OCI-LY1 (cell line): ENCODE data around the gene PPM1B.

ENCODE experiments used
- H2AFZ ChIP-seq: fragments of 200-600 bp; sonication (generic), shearing (Covaris generic); 2 replicates; pipeline ENCODE4 v1.6.0; 2014; ENCODE audit warnings: antibody characterized with exemption, mild to moderate bottlenecking, low read length
- H3F3A ChIP-seq: fragments of 200-600 bp; sonication (generic), shearing (Covaris generic); 2 replicates; pipeline ENCODE4 v1.6.0; 2014; ENCODE audit warnings: mild to moderate bottlenecking, antibody characterized with exemption, low read length, moderate library complexity; ENCODE audit not compliant: insufficient read depth
- H3K27ac ChIP-seq: fragments of 200-600 bp; sonication (generic); 2 replicates; pipeline ENCODE4 v1.5.1; 2014; ENCODE audit warnings: low read length, mixed run types, mild to moderate bottlenecking, low read depth; ENCODE audit not compliant: poor library complexity, severe bottlenecking
- H3K27me3 ChIP-seq: fragments of 200-600 bp; sonication (generic); 2 replicates; pipeline ENCODE4 v1.6.0; 2014; ENCODE audit warnings: antibody characterized with exemption, mild to moderate bottlenecking, low read length, moderate library complexity; ENCODE audit not compliant: insufficient read depth
- H3K36me3 ChIP-seq: fragments of 200-600 bp; sonication (generic); 2 replicates; pipeline ENCODE4 v1.6.1; 2014; ENCODE audit warnings: mild to moderate bottlenecking, antibody characterized with exemption, low read length, moderate library complexity, mixed read lengths; ENCODE audit not compliant: insufficient read depth
- H3K4me1 ChIP-seq: fragments of 200-600 bp; sonication (generic); 2 replicates; pipeline ENCODE4 v1.5.1; 2014; ENCODE audit warnings: mild to moderate bottlenecking, low read length, moderate library complexity; ENCODE audit not compliant: insufficient read depth, severe bottlenecking
- H3K4me2 ChIP-seq: fragments of 200-600 bp; sonication (generic), shearing (Covaris generic); 2 replicates; pipeline ENCODE4 v1.6.1; 2014; ENCODE audit warnings: low read length
- H3K4me3 ChIP-seq: fragments of 200-600 bp; sonication (generic); 2 replicates; pipeline ENCODE4 v1.5.1; 2014; ENCODE audit warnings: low read length, low read depth, mild to moderate bottlenecking, mixed read lengths; ENCODE audit not compliant: poor library complexity, severe bottlenecking
- H3K79me2 ChIP-seq: fragments of 200-600 bp; shearing (Covaris generic); 2 replicates; pipeline ENCODE4 v1.6.1; 2016; ENCODE audit warnings: mixed run types, low read length, mixed read lengths; ENCODE audit not compliant: insufficient read depth
- H3K9ac ChIP-seq: fragments of 200-600 bp; sonication (generic), shearing (Covaris generic); 2 replicates; pipeline ENCODE4 v1.6.1; 2014; ENCODE audit warnings: mild to moderate bottlenecking, low read length, mixed read lengths
- H3K9me2 ChIP-seq: fragments of 200-600 bp; sonication (generic), shearing (Covaris generic); 2 replicates; pipeline ENCODE4 v1.6.1; 2014; ENCODE audit warnings: low read depth, mild to moderate bottlenecking, low read length, mixed read lengths
- H3K9me3 ChIP-seq: fragments of 200-600 bp; shearing (Covaris generic); 2 replicates; pipeline ENCODE4 v1.6.1; 2014; ENCODE audit warnings: low read length, mixed read lengths
- H4K20me1 ChIP-seq: fragments of 200-600 bp; sonication (generic), shearing (Covaris generic); 2 replicates; pipeline ENCODE4 v1.6.0; 2016; ENCODE audit warnings: mild to moderate bottlenecking, low read length; ENCODE audit not compliant: insufficient read depth
- EZH2 ChIP-seq: fragments of 200-600 bp; sonication (generic), shearing (Covaris generic); IDR thresholded peaks from 2 replicates; pipeline ENCODE4 v1.8.0; 2017; ENCODE audit warnings: borderline replicate concordance, mixed run types, mild to moderate bottlenecking, antibody characterized with exemption, low read length, moderate library complexity, mixed read lengths
- TF ChIP-seq, protein P1 (sequence below): fragments of 200-600 bp; sonication (generic), shearing (Covaris generic); IDR thresholded peaks from 2 replicates; pipeline ENCODE4 v1.5.1; 2017; ENCODE audit warnings: mild to moderate bottlenecking, antibody characterized with exemption, low read length, moderate library complexity, mixed read lengths

Gene PPM1B

DNA sequence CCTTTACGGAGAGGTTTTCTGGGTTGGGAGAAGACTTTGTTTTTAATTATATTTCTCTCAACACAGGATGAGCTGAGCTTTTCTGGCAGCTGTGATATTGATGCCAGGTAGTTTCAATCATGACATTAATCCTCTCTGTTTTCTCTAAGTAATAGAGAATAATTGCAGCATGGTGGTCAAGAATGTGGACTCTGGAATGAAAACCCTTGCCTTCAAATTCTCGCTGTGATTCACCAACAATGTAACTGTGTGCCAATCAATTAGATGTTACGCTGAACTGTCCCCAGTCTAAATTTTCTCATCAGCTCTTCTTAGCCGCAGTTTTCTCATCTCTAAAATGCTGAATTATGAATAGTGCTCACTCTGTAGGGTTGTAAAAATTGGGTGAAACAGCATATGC is 31.6 kb upstream of the PPM1B start:
- Histone ChIP-seq H3K36me3 (no peaks in the 10 kb centered on the region), H2AFZ (no peak overlapping the region), H3K9me2 (no peaks in the 10 kb centered on the region), H3F3A (no peaks in the 10 kb centered on the region), H3K4me2 (no peak overlapping the region), H3K4me3 (no peak overlapping the region), H3K79me2 (no peaks in the 10 kb centered on the region), H4K20me1 (no peaks in the 10 kb centered on the region), H3K27me3 (0 out of 2 replicates have a peak, but pooled peaks cover 5% of the 10 kb centered on the region), H3K27ac (no peak overlapping the region), H3K9ac (no peak overlapping the region), H3K4me1 (no peaks in the 10 kb centered on the region), H3K9me3 (no peaks in the 10 kb centered on the region)
- no peak for TF ChIP-seq EZH2
- TF ChIP-seq, protein P1, sequence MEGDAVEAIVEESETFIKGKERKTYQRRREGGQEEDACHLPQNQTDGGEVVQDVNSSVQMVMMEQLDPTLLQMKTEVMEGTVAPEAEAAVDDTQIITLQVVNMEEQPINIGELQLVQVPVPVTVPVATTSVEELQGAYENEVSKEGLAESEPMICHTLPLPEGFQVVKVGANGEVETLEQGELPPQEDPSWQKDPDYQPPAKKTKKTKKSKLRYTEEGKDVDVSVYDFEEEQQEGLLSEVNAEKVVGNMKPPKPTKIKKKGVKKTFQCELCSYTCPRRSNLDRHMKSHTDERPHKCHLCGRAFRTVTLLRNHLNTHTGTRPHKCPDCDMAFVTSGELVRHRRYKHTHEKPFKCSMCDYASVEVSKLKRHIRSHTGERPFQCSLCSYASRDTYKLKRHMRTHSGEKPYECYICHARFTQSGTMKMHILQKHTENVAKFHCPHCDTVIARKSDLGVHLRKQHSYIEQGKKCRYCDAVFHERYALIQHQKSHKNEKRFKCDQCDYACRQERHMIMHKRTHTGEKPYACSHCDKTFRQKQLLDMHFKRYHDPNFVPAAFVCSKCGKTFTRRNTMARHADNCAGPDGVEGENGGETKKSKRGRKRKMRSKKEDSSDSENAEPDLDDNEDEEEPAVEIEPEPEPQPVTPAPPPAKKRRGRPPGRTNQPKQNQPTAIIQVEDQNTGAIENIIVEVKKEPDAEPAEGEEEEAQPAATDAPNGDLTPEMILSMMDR, result no peak

GRCh38 chr2:44137872-44138551 is 30.7 kb upstream of the PPM1B start:
- Histone ChIP-seq H3K79me2 (no peaks in the 10 kb centered on the region), H3K4me2 (no peak overlapping the region), H3K36me3 (no peaks in the 10 kb centered on the region), H3F3A (no peaks in the 10 kb centered on the region), H2AFZ (no peak overlapping the region), H3K9me2 (no peaks in the 10 kb centered on the region), H3K4me3 (no peak overlapping the region), H4K20me1 (no peaks in the 10 kb centered on the region), H3K9ac (no peak overlapping the region), H3K4me1 (no peaks in the 10 kb centered on the region), H3K9me3 (no peaks in the 10 kb centered on the region), H3K27ac (no peak overlapping the region), H3K27me3 (0 out of 2 replicates have a peak, but pooled peaks cover 5% of the 10 kb centered on the region)
- TF ChIP-seq, protein P1, result no peak
- no peak for TF ChIP-seq EZH2

- H3F3A ChIP-seq, result no peaks in the 10 kb centered on the region
- no peak overlapping the region for H3K27ac ChIP-seq
- H2AFZ ChIP-seq, result no peak overlapping the region
- H3K4me2 ChIP-seq, result no peak overlapping the region
- no peak for TF ChIP-seq EZH2
- TF ChIP-seq, protein P1, result no peak
- H3K4me1 ChIP-seq, result no peaks in the 10 kb centered on the region
- no peak overlapping the region for H3K4me3 ChIP-seq
- H3K9me2 ChIP-seq, result no peaks in the 10 kb centered on the region
- no peaks in the 10 kb centered on the region for H3K9me3 ChIP-seq
- H4K20me1 ChIP-seq, result no peaks in the 10 kb centered on the region
- no peak overlapping the region for H3K9ac ChIP-seq
- no peaks in the 10 kb centered on the region for H3K79me2 ChIP-seq
- H3K36me3 ChIP-seq, result no peaks in the 10 kb centered on the region
- H3K27me3 ChIP-seq, result 0 out of 2 replicates have a peak, but pooled peaks cover 5% of the 10 kb centered on the region
Observed at GRCh38 chr2:44139741-44140140, 28.9 kb upstream of the PPM1B start.
